ENCODE measurements around the gene KCNN2. TPM values are rescaled to one million over a fixed set of nuclear protein-coding genes. Genes with fewer than 3 reads are reported as not detected.

KCNN2 gene
- total RNA-seq, 4 donors from 2014 or later = 0.27 to 0.34 TPM; not detected in 2

DNA sequence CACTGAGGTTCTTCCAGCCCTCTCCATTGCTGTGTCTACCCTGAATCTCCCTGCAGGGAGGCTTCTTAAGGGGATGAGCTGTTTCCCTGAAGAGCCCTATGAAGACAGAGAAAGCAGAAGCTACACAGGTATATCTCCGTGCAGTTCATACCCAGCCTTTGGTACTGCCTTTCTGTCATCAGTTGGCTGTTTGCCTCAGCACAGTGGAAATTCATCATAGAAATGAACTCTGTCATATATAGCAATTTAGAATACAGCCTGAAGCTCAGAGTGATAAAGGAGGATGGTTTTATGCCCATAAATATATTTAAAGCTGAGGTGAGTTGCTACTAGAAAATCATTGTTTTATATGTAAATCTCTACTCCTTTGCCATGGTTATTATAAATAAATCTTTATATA lies 42.6 kb upstream of the KCNN2 start:
- H3K27ac ChIP-seq = no peak overlapping the region
- H3K27me3 ChIP-seq = no peaks in the 10 kb centered on the region
- no peak for TF ChIP-seq POLR2A (IDR thresholded peaks at IDR 0.05)
- TF ChIP-seq, protein P1, sequence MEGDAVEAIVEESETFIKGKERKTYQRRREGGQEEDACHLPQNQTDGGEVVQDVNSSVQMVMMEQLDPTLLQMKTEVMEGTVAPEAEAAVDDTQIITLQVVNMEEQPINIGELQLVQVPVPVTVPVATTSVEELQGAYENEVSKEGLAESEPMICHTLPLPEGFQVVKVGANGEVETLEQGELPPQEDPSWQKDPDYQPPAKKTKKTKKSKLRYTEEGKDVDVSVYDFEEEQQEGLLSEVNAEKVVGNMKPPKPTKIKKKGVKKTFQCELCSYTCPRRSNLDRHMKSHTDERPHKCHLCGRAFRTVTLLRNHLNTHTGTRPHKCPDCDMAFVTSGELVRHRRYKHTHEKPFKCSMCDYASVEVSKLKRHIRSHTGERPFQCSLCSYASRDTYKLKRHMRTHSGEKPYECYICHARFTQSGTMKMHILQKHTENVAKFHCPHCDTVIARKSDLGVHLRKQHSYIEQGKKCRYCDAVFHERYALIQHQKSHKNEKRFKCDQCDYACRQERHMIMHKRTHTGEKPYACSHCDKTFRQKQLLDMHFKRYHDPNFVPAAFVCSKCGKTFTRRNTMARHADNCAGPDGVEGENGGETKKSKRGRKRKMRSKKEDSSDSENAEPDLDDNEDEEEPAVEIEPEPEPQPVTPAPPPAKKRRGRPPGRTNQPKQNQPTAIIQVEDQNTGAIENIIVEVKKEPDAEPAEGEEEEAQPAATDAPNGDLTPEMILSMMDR (IDR thresholded peaks at IDR 0.05) = no peak
- intact Hi-C loops (cut with DNase I) = no loop called here
- WGBS, 2 donors = 50 to 59% methylated on average over 1 of the region's 1 CpG
- no peaks in the 10 kb centered on the region for H3K36me3 ChIP-seq
- DNase-seq = no peak
- H3K9me3 ChIP-seq = no peaks in the 10 kb centered on the region
- H3K4me3 ChIP-seq (replicated peaks in 1 of 3) = no peak overlapping the region
- H3K4me1 ChIP-seq = no peaks in the 10 kb centered on the region

DNA sequence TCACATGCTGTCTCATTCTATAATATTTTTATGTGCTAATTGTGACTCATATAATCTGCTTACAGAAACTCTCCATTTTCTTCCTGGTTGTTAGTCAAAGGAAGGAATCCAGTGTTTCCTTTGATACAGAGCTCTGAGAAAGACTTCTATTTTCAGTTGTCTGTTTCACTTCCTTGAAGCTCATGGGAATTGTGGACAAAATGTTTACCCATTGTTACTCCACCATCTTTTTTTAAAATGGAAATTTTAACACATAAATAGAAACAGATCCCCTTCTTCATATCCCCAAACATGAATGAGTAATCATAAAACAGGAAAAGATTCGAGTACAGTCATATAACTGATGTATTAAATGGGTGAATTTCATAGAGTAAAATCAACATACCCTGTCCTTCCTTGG lies 42.0 kb upstream of the KCNN2 start:
- Histone ChIP-seq H3K27ac (no peak overlapping the region), H3K4me1 (no peaks in the 10 kb centered on the region), H3K36me3 (no peaks in the 10 kb centered on the region), H3K27me3 (no peaks in the 10 kb centered on the region), H3K9me3 (no peaks in the 10 kb centered on the region), H3K4me3 (replicated peaks in 1 of 3) (no peak overlapping the region)
- 48 to 64% methylated on average over 1 of the region's 1 CpG for WGBS, 2 donors
- DNase-seq = no peak
- intact Hi-C loops (cut with DNase I) = no loop called here
- TF ChIP-seq POLR2A (IDR thresholded peaks at IDR 0.05) = no peak
- TF ChIP-seq, protein P1 (IDR thresholded peaks at IDR 0.05) = no peak

DNA sequence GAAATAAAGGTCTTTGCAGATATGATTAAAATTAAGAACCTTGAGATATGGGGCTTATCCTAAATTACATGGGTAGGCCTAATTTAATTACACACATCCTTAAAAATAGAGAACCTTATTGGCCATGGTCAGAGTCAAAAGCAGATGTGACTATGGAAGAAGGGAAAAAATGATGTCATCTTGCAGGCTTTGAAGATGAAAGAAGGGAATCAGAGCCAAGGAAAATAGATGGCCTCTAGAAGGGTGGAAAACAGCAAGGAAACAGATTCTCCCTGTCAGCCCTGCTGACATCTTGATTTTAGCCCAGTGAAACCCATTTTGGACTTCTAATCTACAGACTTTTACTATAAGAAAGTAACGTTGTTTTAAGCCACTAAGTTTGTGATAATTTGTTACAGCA lies 37.6 kb upstream of the KCNN2 start:
- H3K27ac ChIP-seq = no peak overlapping the region
- H3K36me3 ChIP-seq = no peaks in the 10 kb centered on the region
- no peaks in the 10 kb centered on the region for H3K4me1 ChIP-seq
- H3K27me3 ChIP-seq = no peaks in the 10 kb centered on the region
- no peaks in the 10 kb centered on the region for H3K9me3 ChIP-seq
- no peak overlapping the region for H3K4me3 ChIP-seq (replicated peaks in 1 of 3)
- no peak for TF ChIP-seq POLR2A (IDR thresholded peaks at IDR 0.05)
- TF ChIP-seq, protein P1 (IDR thresholded peaks at IDR 0.05) = no peak
- no peak for DNase-seq
- WGBS, 2 donors = 80 to 83% methylated on average over 1 of the region's 1 CpG
- intact Hi-C loops (cut with DNase I) = no loop called here

DNA sequence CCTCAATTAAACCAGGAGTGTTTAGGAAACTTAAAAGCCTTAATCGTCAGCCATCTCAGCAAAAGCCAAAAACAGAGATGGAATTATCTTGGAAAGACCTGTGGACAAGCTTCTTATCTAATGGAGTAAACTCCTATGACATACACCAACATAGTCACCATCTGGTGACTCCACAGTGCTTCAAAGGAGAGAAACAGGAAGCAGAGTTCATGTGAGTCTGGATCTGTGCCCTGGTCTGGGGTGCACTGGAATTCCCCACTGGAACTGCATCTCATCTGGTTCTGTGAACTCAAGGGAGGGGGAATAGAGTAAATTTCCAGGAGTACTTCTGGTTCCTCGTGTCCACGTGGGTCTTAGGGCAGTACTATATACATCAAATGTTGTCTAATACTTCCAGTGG lies 36.3 kb upstream of the KCNN2 start:
- no peaks in the 10 kb centered on the region for H3K4me1 ChIP-seq
- intact Hi-C loops (cut with DNase I) = no loop called here
- no peaks in the 10 kb centered on the region for H3K36me3 ChIP-seq
- no peaks in the 10 kb centered on the region for H3K27me3 ChIP-seq
- 30 to 47% methylated on average over 3 of the region's 3 CpGs for WGBS, 2 donors
- no peak for TF ChIP-seq POLR2A (IDR thresholded peaks at IDR 0.05)
- TF ChIP-seq, protein P1 (IDR thresholded peaks at IDR 0.05) = no peak
- no peak overlapping the region for H3K27ac ChIP-seq
- no peak for DNase-seq
- no peaks in the 10 kb centered on the region for H3K9me3 ChIP-seq
- no peak overlapping the region for H3K4me3 ChIP-seq (replicated peaks in 1 of 3)

DNA sequence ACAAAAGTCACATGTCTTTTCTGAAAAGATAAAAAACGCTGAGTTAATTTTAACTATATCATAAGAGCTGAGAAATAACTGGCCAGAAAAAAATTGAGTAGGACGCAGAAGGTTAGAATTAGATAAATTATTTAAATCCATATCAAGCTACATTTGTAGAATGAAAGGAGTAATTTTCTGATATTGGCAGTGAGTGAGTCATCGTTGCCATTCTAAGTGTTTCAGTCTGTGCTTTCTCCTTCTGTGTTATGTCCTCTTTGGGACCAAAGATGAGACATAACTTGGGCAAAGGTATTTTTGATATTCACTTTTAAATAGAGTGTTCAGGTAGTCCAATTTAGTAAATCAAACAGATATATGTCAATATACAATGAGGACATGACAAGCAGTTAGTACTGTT lies 34.4 kb upstream of the KCNN2 start:
- intact Hi-C loops (cut with DNase I) = no loop called here
- no peaks in the 10 kb centered on the region for H3K4me1 ChIP-seq
- no peak overlapping the region for H3K27ac ChIP-seq
- H3K27me3 ChIP-seq = no peaks in the 10 kb centered on the region
- no peak for DNase-seq
- H3K4me3 ChIP-seq (replicated peaks in 1 of 3) = no peak overlapping the region
- no peaks in the 10 kb centered on the region for H3K36me3 ChIP-seq
- WGBS, 2 donors = 71 to 84% methylated on average over 3 of the region's 3 CpGs
- H3K9me3 ChIP-seq = no peaks in the 10 kb centered on the region
- TF ChIP-seq POLR2A (IDR thresholded peaks at IDR 0.05) = no peak
- TF ChIP-seq, protein P1 (IDR thresholded peaks at IDR 0.05) = no peak
